Aorta (tissue), 5 donors: Measurements from ENCODE around the gene DYSF. TPM values are rescaled to one million over a fixed set of nuclear protein-coding genes. Genes with fewer than 3 reads are reported as not detected.

Experiments used
- ATAC-seq: fragments of 200-7000 bp; cut with Tn5 transposase; one replicate; pipeline ENCODE4 v1.9.1; 2022; ENCODE audit warnings: moderate library complexity; ENCODE audit not compliant: low FRiP score
- DNase-seq, 2 donors: peaks; one replicate each; pipeline ENCODE4 v3.0.0-alpha.2; 2020
- H3K27ac ChIP-seq, 2 donors: one replicate each; pipeline ENCODE4 v1.5.1; 2013; ENCODE audit warnings: low read length in 2 of 2, mild to moderate bottlenecking in 2 of 2, moderate library complexity in 2 of 2, control low read depth in 1 of 2, inconsistent platforms in 1 of 2, low read depth in 1 of 2
- H3K27me3 ChIP-seq, 2 donors: one replicate each; pipeline ENCODE4 v1.6.1; 2013; ENCODE audit warnings: control low read depth in 1 of 2, low read length in 1 of 2, mild to moderate bottlenecking in 1 of 2, moderate library complexity in 1 of 2; ENCODE audit not compliant: insufficient read depth in 2 of 2, control insufficient read depth in 1 of 2
- H3K36me3 ChIP-seq, 2 donors: one replicate each; pipeline ENCODE4 v1.6.1; 2013; ENCODE audit warnings: control low read depth in 1 of 2, low read length in 1 of 2, mild to moderate bottlenecking in 1 of 2; ENCODE audit not compliant: insufficient read depth in 2 of 2, control insufficient read depth in 1 of 2
- H3K4me1 ChIP-seq, 2 donors: one replicate each; pipeline ENCODE4 v1.6.1; 2013; ENCODE audit warnings: low read length in 2 of 2, control low read depth in 1 of 2, mild to moderate bottlenecking in 1 of 2, moderate library complexity in 1 of 2; ENCODE audit not compliant: insufficient read depth in 2 of 2, control insufficient read depth in 1 of 2
- H3K4me3 ChIP-seq, 2 donors: one replicate each; pipeline ENCODE4 v1.5.1; 2013; ENCODE audit warnings: low read length in 2 of 2, control low read depth in 1 of 2, mild to moderate bottlenecking in 1 of 2
- H3K9me3 ChIP-seq: one replicate; pipeline ENCODE4 v1.6.1; 2013; ENCODE audit warnings: mild to moderate bottlenecking, low read length; ENCODE audit not compliant: control insufficient read depth
- WGBS, 2 donors: extraction: QIAGEN DNeasy Blood & Tissue Kit; methylation state at CpG; one replicate each; pipeline ENCODE4 v1.1.7; 2013; 5-methylcytosine and 5-hydroxymethylcytosine counted together
- intact Hi-C, 2 donors: fragments of 100-400 bp; cut with DNase I; formaldehyde crosslinking; loops; one replicate each; pipeline versions ENCODE4 v1.14.2 to v1.15.0; 2022
- polyA plus RNA-seq, 2 donors: library from polyadenylated mRNA; stranded (reverse); fragments of 200-250 nt; gene quantifications; one replicate each; pipeline ENCODE4 v1.2.3, GENCODE V29; 2013
- total RNA-seq, 2 donors: library from RNA; stranded (reverse); fragmentation: NEBNext Ultra II Directional; extraction: Animal tissue kit (Norgen Biotek cat#: 25700); gene quantifications; one replicate each; pipeline ENCODE4 v1.2.1, GENCODE V29; 2021
- donor health status: healthy with polysubstance abuse.
- donor health status: Bipolar disorder and iron deficiency.
- donor health status: DM: no; HTN: no; CAD: no.
- donor health status: DM: no; HTN: no; CAD: no.
- donor health status: DM: yes; HTN: yes; CAD: no.

DYSF gene
- total and polyA plus RNA-seq, 4 donors, result 3.1 to 28.8 (median 17.5) TPM

DNA sequence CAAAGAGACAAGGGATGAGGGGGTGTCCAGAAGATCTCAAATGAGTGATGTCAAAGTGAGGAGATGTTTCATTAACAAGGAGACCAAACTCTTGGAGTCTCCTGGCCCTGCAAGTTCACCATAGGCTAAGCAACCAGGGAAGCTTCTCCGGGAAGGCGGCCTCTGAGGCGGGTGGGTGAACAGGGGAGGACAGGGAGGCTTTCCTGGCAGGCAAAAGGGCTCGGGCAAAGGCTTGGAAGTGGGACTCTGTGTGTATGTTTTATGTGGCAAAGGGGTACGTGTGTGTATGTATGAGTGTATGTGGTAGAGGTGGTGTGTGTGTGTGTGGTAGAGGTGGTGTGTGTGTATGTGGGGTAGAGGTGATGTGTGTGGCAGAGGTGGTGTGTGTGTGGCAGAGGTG is 163.9 kb downstream of the DYSF start:
- peak in 1 of 2 donors; percentile 57 for DNase-seq

DNA sequence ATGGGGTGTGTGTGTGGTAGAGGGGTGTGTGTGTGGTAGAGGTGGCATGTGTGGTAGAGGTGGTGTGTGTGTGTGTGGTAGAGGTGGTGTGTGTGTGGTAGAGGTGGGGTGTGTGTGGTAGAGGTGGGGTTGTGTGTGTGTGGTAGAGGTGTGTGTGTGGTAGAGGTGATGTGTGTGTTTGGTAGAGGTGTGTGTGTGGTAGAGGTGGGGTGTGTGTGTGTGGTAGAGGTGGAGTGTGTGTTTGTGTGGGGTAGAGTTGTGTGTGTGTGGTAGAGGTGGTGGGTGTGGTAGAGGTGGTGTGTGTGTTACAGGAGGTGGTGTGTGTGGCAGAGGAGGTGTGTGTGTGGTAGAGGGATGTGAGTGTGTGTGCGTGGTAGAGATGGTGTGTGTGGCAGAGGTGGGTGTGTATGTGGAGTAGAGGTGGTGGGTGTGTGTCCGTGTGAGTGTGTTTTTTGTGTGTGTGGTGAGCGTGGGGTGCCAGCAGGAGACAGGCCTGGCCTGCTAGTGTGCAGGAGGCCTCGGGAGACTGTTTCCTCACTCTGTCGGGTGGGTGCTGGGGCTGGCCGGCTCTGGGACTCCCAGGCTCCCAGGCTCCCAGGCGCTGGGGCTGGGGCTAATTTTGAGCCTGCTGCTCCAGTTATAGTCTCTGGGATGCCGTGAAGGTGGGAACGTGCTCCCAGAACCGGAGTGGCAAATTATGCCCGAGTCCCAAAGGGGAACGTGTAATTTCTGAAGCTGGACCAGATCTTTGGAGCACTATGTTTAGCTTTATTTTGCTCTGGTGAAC is 165.2 kb downstream of the DYSF start:
- Histone ChIP-seq H3K4me1 (peaks cover 0 to 3% of the 10 kb centered on the region in 2 donors), H3K4me3 (no peak overlapping the region), H3K36me3 (no peaks in the 10 kb centered on the region), H3K27me3 (no peaks in the 10 kb centered on the region), H3K9me3 (no peaks in the 10 kb centered on the region), H3K27ac (peak overlapping the region in 1 of 2 donors; percentile 60)
- DNase-seq (peak; percentile 62 to 83), ATAC-seq (peak; percentile 62)
- WGBS, 2 donors, result 20 to 22% methylated on average over 12 of the region's 12 CpGs
- intact Hi-C loops, result loop anchor here (5.0 to 10.0 kb wide), 3 partner anchors 84 to 526 kb away; partner anchors contain the start of gene CYP26B1 (in 1 of the 2)

More for the DNA sequence above, 163.9 kb downstream of the DYSF start:
- no peaks in the 10 kb centered on the region for H3K36me3 ChIP-seq
- no peak overlapping the region for H3K27ac ChIP-seq
- H3K27me3 ChIP-seq, result no peaks in the 10 kb centered on the region
- H3K4me1 ChIP-seq, result peaks cover 0 to 3% of the 10 kb centered on the region in 2 donors
- no peak overlapping the region for H3K4me3 ChIP-seq
- ATAC-seq, result no peak
- whole genome bisulfite sequencing, 2 donors, result 96 to 97% methylated on average over 5 of the region's 5 CpGs
- H3K9me3 ChIP-seq, result no peaks in the 10 kb centered on the region
- intact Hi-C loops, result loop anchor here (5.0 to 10.0 kb wide), 3 partner anchors 85 to 528 kb away; partner anchors contain the start of gene CYP26B1 (in 1 of the 2)

DNA sequence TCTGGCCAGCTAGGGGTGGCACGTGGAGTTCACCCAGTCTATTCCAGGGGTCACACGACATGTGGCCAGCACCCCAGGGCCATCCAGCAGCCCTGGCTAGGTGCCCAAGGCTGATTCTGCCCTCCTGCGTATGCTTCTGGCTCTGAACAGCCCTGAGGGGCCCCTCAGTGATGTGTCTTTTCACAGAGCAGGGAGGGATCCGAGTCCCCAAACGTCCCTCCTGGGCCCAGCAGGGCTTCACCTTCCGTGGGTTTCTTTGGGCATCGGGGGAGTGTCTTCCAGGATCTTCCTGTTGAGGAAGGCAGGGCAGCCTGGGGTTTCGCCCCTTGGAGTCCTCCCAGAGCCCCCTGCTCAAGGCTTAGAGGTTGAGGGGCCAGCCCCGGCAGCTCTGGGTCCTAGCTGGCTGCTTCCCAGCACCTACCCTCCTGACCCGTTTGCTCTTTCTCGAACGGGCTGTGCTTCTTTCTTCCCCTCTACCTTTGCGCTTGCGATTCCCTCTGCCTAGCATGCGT is 165.9 kb downstream of the DYSF start:
- H3K27ac ChIP-seq, result peak overlapping the region in 1 of 2 donors; percentile 60
- intact Hi-C loops, result loop anchor here (5.0 to 10.0 kb wide), 3 partner anchors 83 to 526 kb away; partner anchors contain the start of gene CYP26B1 (in 1 of the 2)
- DNase-seq, result peak in 1 of 2 donors; percentile 74

GRCh38 chr2:71620116-71620515 is 166.8 kb downstream of the DYSF start:
- Histone ChIP-seq H3K4me3 (no peak overlapping the region), H3K27me3 (no peaks in the 10 kb centered on the region), H3K4me1 (peaks cover 0 to 3% of the 10 kb centered on the region in 2 donors), H3K9me3 (no peaks in the 10 kb centered on the region), H3K27ac (no peak overlapping the region), H3K36me3 (no peaks in the 10 kb centered on the region)
- ATAC-seq, result no peak
- DNase-seq, result no peak
- intact Hi-C loops, result no loop called here
- WGBS, 2 donors, result 97 to 99% methylated on average over 6 of the region's 6 CpGs

More for the DNA sequence above, 165.9 kb downstream of the DYSF start:
- Histone ChIP-seq H3K27me3 (no peaks in the 10 kb centered on the region), H3K9me3 (no peaks in the 10 kb centered on the region), H3K36me3 (no peaks in the 10 kb centered on the region), H3K4me1 (peaks cover 0 to 3% of the 10 kb centered on the region in 2 donors), H3K4me3 (no peak overlapping the region)
- 70 to 80% methylated on average over 15 of the region's 15 CpGs for WGBS, 2 donors
- ATAC-seq, result peak; percentile 4

DNA sequence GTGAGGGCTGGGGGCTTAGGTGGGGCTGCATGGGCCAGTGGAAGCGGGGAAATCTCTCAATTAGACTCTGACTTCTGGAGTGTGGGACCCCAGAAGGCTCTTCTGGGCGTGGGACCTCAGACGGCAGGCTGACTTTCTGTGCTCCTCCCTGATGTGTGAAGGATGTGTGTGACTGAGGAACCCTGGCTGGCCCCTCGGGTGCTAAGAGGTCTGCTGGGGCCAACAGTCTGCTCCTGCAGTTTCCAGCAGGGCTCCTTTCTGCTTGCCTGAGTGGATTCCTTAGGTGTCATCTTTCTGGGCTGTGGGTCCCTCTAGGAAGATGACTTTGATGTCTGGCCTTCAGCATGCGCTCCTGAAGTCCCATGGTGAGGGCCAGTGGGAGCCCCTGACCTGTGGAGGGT is 167.5 kb downstream of the DYSF start:
- H3K27ac ChIP-seq, result no peak overlapping the region
- peaks cover 0 to 3% of the 10 kb centered on the region in 2 donors for H3K4me1 ChIP-seq
- H3K4me3 ChIP-seq, result no peak overlapping the region
- 93 to 95% methylated on average over 5 of the region's 5 CpGs for WGBS, 2 donors
- H3K36me3 ChIP-seq, result no peaks in the 10 kb centered on the region
- DNase-seq (no peak), ATAC-seq (no peak)
- intact Hi-C loops, result no loop called here
- no peaks in the 10 kb centered on the region for H3K9me3 ChIP-seq
- no peaks in the 10 kb centered on the region for H3K27me3 ChIP-seq

- no peak for DNase-seq
- Histone ChIP-seq H3K4me1 (no peaks in the 10 kb centered on the region), H3K27me3 (no peaks in the 10 kb centered on the region), H3K9me3 (no peaks in the 10 kb centered on the region), H3K4me3 (no peak overlapping the region), H3K36me3 (no peaks in the 10 kb centered on the region), H3K27ac (no peak overlapping the region)
- intact Hi-C loops, result no loop called here
- no peak for ATAC-seq
Measured at GRCh38 chr2:71629273-71629672, 175.9 kb downstream of the DYSF start.

- intact Hi-C loops, result no loop called here
- ATAC-seq, result no peak
- no peak for DNase-seq
- H3K27me3 ChIP-seq, result no peaks in the 10 kb centered on the region
- 94 to 98% methylated on average over 2 of the region's 2 CpGs for WGBS, 2 donors
- no peak overlapping the region for H3K27ac ChIP-seq
- H3K4me3 ChIP-seq, result no peak overlapping the region
- peaks cover 0 to 4% of the 10 kb centered on the region in 2 donors for H3K4me1 ChIP-seq
- no peaks in the 10 kb centered on the region for H3K36me3 ChIP-seq
- H3K9me3 ChIP-seq, result no peaks in the 10 kb centered on the region
Measured at GRCh38 chr2:71629771-71630453, 176.6 kb downstream of the DYSF start.

- ATAC-seq, result no peak
Measured at GRCh38 chr2:71630454-71631328, 177.3 kb downstream of the DYSF start.

More at GRCh38 chr2:71630454-71631328, 177.3 kb downstream of the DYSF start:
- Histone ChIP-seq H3K4me3 (no peak overlapping the region), H3K36me3 (no peaks in the 10 kb centered on the region), H3K27ac (no peak overlapping the region), H3K27me3 (no peaks in the 10 kb centered on the region), H3K4me1 (peaks cover 0 to 4% of the 10 kb centered on the region in 2 donors), H3K9me3 (no peaks in the 10 kb centered on the region)
- intact Hi-C loops, result no loop called here
- DNase-seq, result no peak
- 96 to 98% methylated on average over 2 of the region's 2 CpGs for WGBS, 2 donors
